ENCODE results near the gene CFB. TPM values are rescaled to one million over a fixed set of nuclear protein-coding genes. Genes with fewer than 3 reads are reported as not detected.

The CFB gene
- total RNA-seq, 1 experiment from 2014 or later, result 1.4 TPM

GRCh38 chr6:31935021-31935420 lies 10.9 kb upstream of the CFB start (continued):
- TF ChIP-seq ARID4B (CRISPR knock-in tag; IDR thresholded peaks at IDR 0.05; ENCODE audit: borderline replicate concordance) (no peak), SOX15 (CRISPR knock-in tag; IDR thresholded peaks at IDR 0.05) (no peak), FOXP4 (CRISPR knock-in tag; IDR thresholded peaks at IDR 0.05) (no peak), TEAD4 (CRISPR knock-in tag; IDR thresholded peaks at IDR 0.05) (no peak), HMGA2 (CRISPR knock-in tag; IDR thresholded peaks at IDR 0.05) (no peak), ATF2 (CRISPR knock-in tag; IDR thresholded peaks at IDR 0.05; ENCODE audit: borderline replicate concordance, low read depth) (no peak), CBFB (CRISPR knock-in tag; IDR thresholded peaks at IDR 0.05; ENCODE audit: low read depth) (no peak), NR1H2 (CRISPR knock-in tag; IDR thresholded peaks at IDR 0.05) (no peak), FOXJ3 (CRISPR knock-in tag; IDR thresholded peaks at IDR 0.05; ENCODE audit: borderline replicate concordance) (no peak), USF2 (CRISPR knock-in tag; IDR thresholded peaks at IDR 0.05) (no peak), GTF2I (CRISPR knock-in tag; conservative IDR thresholded peaks at IDR 0.05) (no peak)

GRCh38 chr6:31935823-31936222 lies 10.1 kb upstream of the CFB start:
- DNase-seq (ENCODE audit: low spot score) (no peak), ATAC-seq (no peak)
- Mint-ChIP-seq H3K9me3 (peaks cover 12% of the 10 kb centered on the region), H3K4me3 (no peak overlapping the region), H3K4me1 (peaks cover 7% of the 10 kb centered on the region), H3K36me3 (no peaks in the 10 kb centered on the region), H3K27me3 (ENCODE audit: low read depth) (peaks cover 10% of the 10 kb centered on the region), H3K27ac (no peak overlapping the region)
- no peak for TF ChIP-seq GTF2I (CRISPR knock-in tag; conservative IDR thresholded peaks at IDR 0.05)
- no peak for TF ChIP-seq FOXJ3 (CRISPR knock-in tag; IDR thresholded peaks at IDR 0.05; ENCODE audit: borderline replicate concordance)
- TF ChIP-seq ZNF281 (CRISPR knock-in tag; IDR thresholded peaks at IDR 0.05), result no peak
- TF ChIP-seq GRHL2 (CRISPR knock-in tag; IDR thresholded peaks at IDR 0.05; ENCODE audit: insufficient replicate concordance, severe bottlenecking), result no peak
- TF ChIP-seq ZBTB43 (CRISPR knock-in tag; IDR thresholded peaks at IDR 0.05), result no peak
- TF ChIP-seq AFF4 (CRISPR knock-in tag; IDR thresholded peaks at IDR 0.05; ENCODE audit: borderline replicate concordance), result no peak
- no peak for TF ChIP-seq FOXK1 (CRISPR knock-in tag; IDR thresholded peaks at IDR 0.05)
- ChIA-PET POLR2A (no interaction called here), CTCF (no interaction called here)
